ENCODE data around the gene COL16A1.

The COL16A1 gene

GRCh38 chr1:31645274-31645568, 58.6 kb downstream of the COL16A1 start:
- DNase-seq, result no peak

- DNase-seq, result peak; percentile 98 to 99
Observed at GRCh38 chr1:31644560-31645273, 59.1 kb downstream of the COL16A1 start, which contains the start of gene PEF1. TSS of gene PEF1 (minus strand) at chr1:31644876. CDS start at chr1:31644864, 12 bp downstream.

GRCh38 chr1:31643976-31644559, 59.7 kb downstream of the COL16A1 start:
- no peak for DNase-seq

- DNase-seq, result no peak
Observed at GRCh38 chr1:31642897-31643296, 60.9 kb downstream of the COL16A1 start.

GRCh38 chr1:31642366-31642765, 61.5 kb downstream of the COL16A1 start:
- no peak for DNase-seq

GRCh38 chr1:31640964-31641363, 62.9 kb downstream of the COL16A1 start:
- DNase-seq, result no peak

- no peak for DNase-seq
Observed at GRCh38 chr1:31640179-31640578, 63.6 kb downstream of the COL16A1 start.

- DNase-seq, result no peak
Observed at GRCh38 chr1:31639543-31639942, 64.3 kb downstream of the COL16A1 start.

- no peak for DNase-seq
Observed at GRCh38 chr1:31637915-31638673, 65.7 kb downstream of the COL16A1 start.

GRCh38 chr1:31633117-31633516, 70.7 kb downstream of the COL16A1 start:
- DNase-seq, result peak; percentile 30 to 31

- DNase-seq, result no peak
Observed at GRCh38 chr1:31632649-31633048, 71.2 kb downstream of the COL16A1 start.

- DNase-seq, result no peak
Observed at GRCh38 chr1:31628931-31629556, 74.8 kb downstream of the COL16A1 start.

- no peak for DNase-seq
Observed at GRCh38 chr1:31627930-31628559, 75.8 kb downstream of the COL16A1 start.

GRCh38 chr1:31627301-31627929, 76.4 kb downstream of the COL16A1 start:
- no peak for DNase-seq

GRCh38 chr1:31626223-31627207, 77.3 kb downstream of the COL16A1 start:
- no peak for DNase-seq

GRCh38 chr1:31625561-31626222, 78.1 kb downstream of the COL16A1 start:
- no peak for DNase-seq

GRCh38 chr1:31624731-31625514, 78.9 kb downstream of the COL16A1 start:
- no peak for DNase-seq

- no peak for DNase-seq
Observed at GRCh38 chr1:31624309-31624708, 79.5 kb downstream of the COL16A1 start.

- DNase-seq, result no peak
Observed at GRCh38 chr1:31623365-31623764, 80.5 kb downstream of the COL16A1 start.

Data from stimulated activated CD4-positive, alpha-beta T cell treated with anti-CD3 and anti-CD28 coated beads, Interleukin-2, amount 100 ng/mL, for 48 hours (primary cell).